ENCODE results near the gene APOBEC3F.

The APOBEC3F gene

GRCh38 chr22:39098026-39098425, 57.4 kb downstream of the APOBEC3F start:
- no peaks in the 10 kb centered on the region for H3K36me3 ChIP-seq (ENCODE audit: low read length)
- no peak overlapping the region for H2AFZ ChIP-seq (ENCODE audit: low read depth, low read length, severe bottlenecking)
- H3K79me2 ChIP-seq (ENCODE audit: insufficient read depth, low read length) = no peaks in the 10 kb centered on the region
- H3K9ac ChIP-seq (ENCODE audit: low read length) = no peak overlapping the region
- H3K9me3 ChIP-seq (ENCODE audit: insufficient read depth, low read length) = no peaks in the 10 kb centered on the region
- H3K4me3 ChIP-seq (ENCODE audit: insufficient read depth, low read length, poor library complexity, severe bottlenecking) = no peak overlapping the region
- H3K4me2 ChIP-seq (ENCODE audit: low read depth, low read length, poor library complexity, severe bottlenecking) = no peak overlapping the region
- no peaks in the 10 kb centered on the region for H3F3A ChIP-seq (ENCODE audit: insufficient read depth)
- no peaks in the 10 kb centered on the region for H3K27me3 ChIP-seq (ENCODE audit: low read length)
- H3K27ac ChIP-seq (ENCODE audit: low read depth, low read length) = no peak overlapping the region
- no peaks in the 10 kb centered on the region for H3K9me2 ChIP-seq (replicated peaks; ENCODE audit: insufficient read depth, low read length)
- no peaks in the 10 kb centered on the region for H4K20me1 ChIP-seq (ENCODE audit: low read depth, low read length)
- TF ChIP-seq EZH2phosphoT487 (conservative IDR thresholded peaks at IDR 0.05; ENCODE audit: low read length) = no peak
- no peak for TF ChIP-seq CTCF (IDR thresholded peaks at IDR 0.05; ENCODE audit: insufficient read depth, low read length, poor library complexity, severe bottlenecking)

GRCh38 chr22:39098576-39098975, 57.9 kb downstream of the APOBEC3F start:
- H3K9ac ChIP-seq (ENCODE audit: low read length) = no peak overlapping the region

GRCh38 chr22:39101226-39101625, 60.6 kb downstream of the APOBEC3F start:
- H3F3A ChIP-seq (ENCODE audit: insufficient read depth) = no peaks in the 10 kb centered on the region
- H3K4me3 ChIP-seq (ENCODE audit: insufficient read depth, low read length, poor library complexity, severe bottlenecking) = no peak overlapping the region
- no peaks in the 10 kb centered on the region; the same call in 1 of the 2 replicates for H4K20me1 ChIP-seq (ENCODE audit: low read depth, low read length)
- H2AFZ ChIP-seq (ENCODE audit: low read depth, low read length, severe bottlenecking) = no peak overlapping the region
- H3K27me3 ChIP-seq (ENCODE audit: low read length) = no peaks in the 10 kb centered on the region
- no peak overlapping the region for H3K27ac ChIP-seq (ENCODE audit: low read depth, low read length)
- no peak overlapping the region for H3K4me2 ChIP-seq (ENCODE audit: low read depth, low read length, poor library complexity, severe bottlenecking)
- H3K36me3 ChIP-seq (ENCODE audit: low read length) = no peaks in the 10 kb centered on the region
- no peaks in the 10 kb centered on the region for H3K9me2 ChIP-seq (replicated peaks; ENCODE audit: insufficient read depth, low read length)
- H3K79me2 ChIP-seq (ENCODE audit: insufficient read depth, low read length) = no peaks in the 10 kb centered on the region
- TF ChIP-seq EZH2phosphoT487 (conservative IDR thresholded peaks at IDR 0.05; ENCODE audit: low read length) (no peak), CTCF (IDR thresholded peaks at IDR 0.05; ENCODE audit: insufficient read depth, low read length, poor library complexity, severe bottlenecking) (no peak)
- no peaks in the 10 kb centered on the region for H3K9me3 ChIP-seq (ENCODE audit: insufficient read depth, low read length)
- no peak overlapping the region for H3K9ac ChIP-seq (ENCODE audit: low read length)

More at GRCh38 chr22:39098576-39098975, 57.9 kb downstream of the APOBEC3F start:
- Histone ChIP-seq H3K79me2 (ENCODE audit: insufficient read depth, low read length) (no peaks in the 10 kb centered on the region), H4K20me1 (ENCODE audit: low read depth, low read length) (no peaks in the 10 kb centered on the region), H3K4me3 (ENCODE audit: insufficient read depth, low read length, poor library complexity, severe bottlenecking) (no peak overlapping the region), H2AFZ (ENCODE audit: low read depth, low read length, severe bottlenecking) (no peak overlapping the region), H3K4me2 (ENCODE audit: low read depth, low read length, poor library complexity, severe bottlenecking) (no peak overlapping the region), H3K36me3 (ENCODE audit: low read length) (no peaks in the 10 kb centered on the region), H3F3A (ENCODE audit: insufficient read depth) (no peaks in the 10 kb centered on the region), H3K9me2 (replicated peaks; ENCODE audit: insufficient read depth, low read length) (no peaks in the 10 kb centered on the region), H3K27ac (ENCODE audit: low read depth, low read length) (no peak overlapping the region), H3K27me3 (ENCODE audit: low read length) (no peaks in the 10 kb centered on the region), H3K9me3 (ENCODE audit: insufficient read depth, low read length) (no peaks in the 10 kb centered on the region)
- no peak for TF ChIP-seq CTCF (IDR thresholded peaks at IDR 0.05; ENCODE audit: insufficient read depth, low read length, poor library complexity, severe bottlenecking)
- TF ChIP-seq EZH2phosphoT487 (conservative IDR thresholded peaks at IDR 0.05; ENCODE audit: low read length) = no peak
